HAP-1 (cell line): Measurements from ENCODE around the gene MYOD1.

Source experiments
- DNase-seq, 2 experiments: peaks; one replicate each; pipeline ENCODE4 v3.0.0-alpha.2; 2016 to 2020; ENCODE audit warnings: low spot score in 2 of 2
- H3K27me3 ChIP-seq: fragments of 250-450 bp; sonication (Bioruptor Pico); 2 replicates; pipeline ENCODE4 v1.5.1; 2020; ENCODE audit warnings: low read depth, mild to moderate bottlenecking, moderate library complexity
- H3K36me3 ChIP-seq: fragments of 250-450 bp; sonication (Bioruptor Pico); replicated peaks from 2 replicates; pipeline ENCODE4 v1.5.1; 2020; ENCODE audit warnings: mild to moderate bottlenecking
- H3K4me1 ChIP-seq: fragments of 250-450 bp; sonication (Bioruptor Pico); 2 replicates; pipeline ENCODE4 v1.5.1; 2020; ENCODE audit warnings: mild to moderate bottlenecking
- H3K4me3 ChIP-seq: fragments of 250-450 bp; sonication (Bioruptor Pico); 2 replicates; pipeline ENCODE4 v1.5.1; 2020; ENCODE audit warnings: mild to moderate bottlenecking, moderate library complexity
- H3K9me3 ChIP-seq: fragments of 250-450 bp; sonication (Bioruptor Pico); 2 replicates; pipeline ENCODE4 v1.5.1; 2020; ENCODE audit warnings: mild to moderate bottlenecking, moderate library complexity
- in situ Hi-C: fragments of 300-500 bp; cut with MboI; formaldehyde crosslinking; loops from 3 replicates; pipeline ENCODE4 v1.14.3; 2020; ENCODE audit warnings: low sequenced_read_pairs, inconsistent platforms, mixed read lengths

MYOD1 gene

GRCh38 chr11:17734986-17735817 lies 15.8 kb downstream of the MYOD1 start:
- H3K27me3 ChIP-seq = no peaks in the 10 kb centered on the region
- peak; percentile 49 to 82 for DNase-seq

GRCh38 chr11:17735818-17736578 lies 16.6 kb downstream of the MYOD1 start:
- no peaks in the 10 kb centered on the region for H3K27me3 ChIP-seq
- H3K9me3 ChIP-seq = no peaks in the 10 kb centered on the region
- peak in 1 of 2 experiments; percentile 37 for DNase-seq
- peak overlapping the region; percentile 43 for H3K4me3 ChIP-seq
- H3K36me3 ChIP-seq = no peaks in the 10 kb centered on the region
- H3K4me1 ChIP-seq = no peaks in the 10 kb centered on the region; the same call in 1 of the 2 replicates
- in situ Hi-C loops = no loop called here

More at GRCh38 chr11:17734986-17735817, 15.8 kb downstream of the MYOD1 start:
- H3K36me3 ChIP-seq = no peaks in the 10 kb centered on the region
- in situ Hi-C loops = no loop called here
- peak overlapping the region; percentile 43 for H3K4me3 ChIP-seq
- no peaks in the 10 kb centered on the region for H3K9me3 ChIP-seq
- no peaks in the 10 kb centered on the region; the same call in 1 of the 2 replicates for H3K4me1 ChIP-seq

- no peaks in the 10 kb centered on the region for H3K27me3 ChIP-seq
- in situ Hi-C loops = no loop called here
Observed at GRCh38 chr11:17736579-17736893, 17.2 kb downstream of the MYOD1 start.

GRCh38 chr11:17736930-17737817 lies 17.8 kb downstream of the MYOD1 start:
- in situ Hi-C loops = no loop called here
- Histone ChIP-seq H3K27me3 (no peaks in the 10 kb centered on the region), H3K36me3 (no peaks in the 10 kb centered on the region), H3K9me3 (no peaks in the 10 kb centered on the region), H3K4me1 (no peaks in the 10 kb centered on the region; the same call in 1 of the 2 replicates), H3K4me3 (no peak overlapping the region)
- DNase-seq = no peak

More at GRCh38 chr11:17736579-17736893, 17.2 kb downstream of the MYOD1 start:
- Histone ChIP-seq H3K36me3 (no peaks in the 10 kb centered on the region), H3K4me3 (no peak overlapping the region), H3K4me1 (no peaks in the 10 kb centered on the region; the same call in 1 of the 2 replicates), H3K9me3 (no peaks in the 10 kb centered on the region)
- DNase-seq = no peak

GRCh38 chr11:17738151-17738973 lies 19.0 kb downstream of the MYOD1 start:
- peak overlapping the region; percentile 4; the same call in 1 of the 2 replicates for H3K4me3 ChIP-seq
- H3K36me3 ChIP-seq = no peaks in the 10 kb centered on the region
- in situ Hi-C loops = no loop called here
- no peaks in the 10 kb centered on the region; the same call in 1 of the 2 replicates for H3K4me1 ChIP-seq
- no peak for DNase-seq
- no peaks in the 10 kb centered on the region for H3K27me3 ChIP-seq
- H3K9me3 ChIP-seq = no peaks in the 10 kb centered on the region

- H3K4me3 ChIP-seq = no peak overlapping the region
- in situ Hi-C loops = no loop called here
- no peaks in the 10 kb centered on the region; the same call in 1 of the 2 replicates for H3K4me1 ChIP-seq
- H3K27me3 ChIP-seq = no peaks in the 10 kb centered on the region
- DNase-seq = no peak
- H3K36me3 ChIP-seq = no peaks in the 10 kb centered on the region
- no peaks in the 10 kb centered on the region for H3K9me3 ChIP-seq
Observed at GRCh38 chr11:17739945-17740338, 20.6 kb downstream of the MYOD1 start.

GRCh38 chr11:17740649-17741235 lies 21.4 kb downstream of the MYOD1 start:
- DNase-seq = no peak
- H3K27me3 ChIP-seq = no peaks in the 10 kb centered on the region
- no peaks in the 10 kb centered on the region for H3K9me3 ChIP-seq
- H3K36me3 ChIP-seq = no peaks in the 10 kb centered on the region
- no peak overlapping the region for H3K4me3 ChIP-seq
- H3K4me1 ChIP-seq = no peaks in the 10 kb centered on the region; the same call in 1 of the 2 replicates
- in situ Hi-C loops = no loop called here

GRCh38 chr11:17741487-17741886 lies 22.1 kb downstream of the MYOD1 start:
- Histone ChIP-seq H3K36me3 (no peaks in the 10 kb centered on the region), H3K9me3 (no peaks in the 10 kb centered on the region)
- in situ Hi-C loops = no loop called here

GRCh38 chr11:17742019-17742418 lies 22.6 kb downstream of the MYOD1 start:
- no peak for DNase-seq
- H3K9me3 ChIP-seq = no peaks in the 10 kb centered on the region
- no peaks in the 10 kb centered on the region for H3K27me3 ChIP-seq
- H3K4me1 ChIP-seq = no peaks in the 10 kb centered on the region; the same call in 1 of the 2 replicates
- H3K36me3 ChIP-seq = no peaks in the 10 kb centered on the region
- in situ Hi-C loops = no loop called here
- H3K4me3 ChIP-seq = no peak overlapping the region

More at GRCh38 chr11:17741487-17741886, 22.1 kb downstream of the MYOD1 start:
- Histone ChIP-seq H3K4me3 (no peak overlapping the region), H3K27me3 (no peaks in the 10 kb centered on the region), H3K4me1 (no peaks in the 10 kb centered on the region; the same call in 1 of the 2 replicates)
- DNase-seq = no peak

GRCh38 chr11:17743026-17743807 lies 23.8 kb downstream of the MYOD1 start:
- H3K27me3 ChIP-seq = no peaks in the 10 kb centered on the region
- no peak overlapping the region for H3K4me3 ChIP-seq
- in situ Hi-C loops = no loop called here
- no peaks in the 10 kb centered on the region for H3K36me3 ChIP-seq
- no peaks in the 10 kb centered on the region; the same call in 1 of the 2 replicates for H3K4me1 ChIP-seq
- no peak for DNase-seq
- no peaks in the 10 kb centered on the region for H3K9me3 ChIP-seq

- no peaks in the 10 kb centered on the region for H3K27me3 ChIP-seq
- H3K4me3 ChIP-seq = no peak overlapping the region
- in situ Hi-C loops = no loop called here
- H3K4me1 ChIP-seq = no peaks in the 10 kb centered on the region; the same call in 1 of the 2 replicates
- no peak for DNase-seq
- H3K9me3 ChIP-seq = no peaks in the 10 kb centered on the region
- H3K36me3 ChIP-seq = no peaks in the 10 kb centered on the region
Observed at GRCh38 chr11:17743808-17744119, 24.4 kb downstream of the MYOD1 start.
